Motor neuron (in vitro differentiated cells): ENCODE results near the gene ACO2. TPM values are rescaled to one million over a fixed set of nuclear protein-coding genes. Genes with fewer than 3 reads are reported as not detected.

Experiments used
- ATAC-seq, 8 experiments: fragments of 200-7000 bp; cut with Tn5 transposase; replicated peaks in 6 of 8; 2 replicates each; pipeline ENCODE4 v1.8.0; 2021; ENCODE audit warnings: mild to moderate bottlenecking in 8 of 8, moderate library complexity in 8 of 8
- H3K27ac ChIP-seq, 2 donors: fragments of 250-450 bp; sonication (Bioruptor Pico); 2 replicates each; pipeline ENCODE4 v1.9.0; 2021; ENCODE audit warnings: antibody characterized with exemption in 2 of 2, mild to moderate bottlenecking in 2 of 2, moderate library complexity in 1 of 2
- H3K4me1 ChIP-seq, 2 donors: fragments of 250-450 bp; sonication (Bioruptor Pico); replicated peaks in 1 of 2; 2 replicates each; pipeline ENCODE4 v1.6.1; 2021; ENCODE audit warnings: antibody characterized with exemption in 2 of 2, mild to moderate bottlenecking in 2 of 2, moderate library complexity in 1 of 2
- H3K4me3 ChIP-seq, 5 donors: fragments of 250-450 bp; sonication (Bioruptor Pico); 2 replicates each; pipeline ENCODE4 v1.9.0; 2021; ENCODE audit warnings: antibody characterized with exemption in 5 of 5, mild to moderate bottlenecking in 5 of 5, moderate library complexity in 4 of 5
- WGBS, 10 experiments: fragments of 450-650 bp; shearing (Covaris generic); methylation state at CpG; one replicate each; pipeline ENCODE4 v1.0.0; 2022; 5-methylcytosine and 5-hydroxymethylcytosine counted together
- in situ Hi-C, 9 experiments: fragments of 400-800 bp; cut with MboI; loops; one replicate each; pipeline ENCODE4 v1.15.0; 2021; ENCODE audit warnings: low sequenced_read_pairs in 9 of 9, low pct_unique_long_range_greater_than_20kb in 2 of 9; ENCODE audit not compliant: unreplicated experiment in 9 of 9
- total RNA-seq, 8 experiments: library from RNA; unstranded; fragments of 300-600 nt; gene quantifications; 2 replicates each; pipeline versions ENCODE4 v1.2.3 to v1.2.4, GENCODE V29; 2022

Gene ACO2
- total RNA-seq, 8 experiments from 2014 or later: 59.9 to 182 (median 83.6) TPM

DNA sequence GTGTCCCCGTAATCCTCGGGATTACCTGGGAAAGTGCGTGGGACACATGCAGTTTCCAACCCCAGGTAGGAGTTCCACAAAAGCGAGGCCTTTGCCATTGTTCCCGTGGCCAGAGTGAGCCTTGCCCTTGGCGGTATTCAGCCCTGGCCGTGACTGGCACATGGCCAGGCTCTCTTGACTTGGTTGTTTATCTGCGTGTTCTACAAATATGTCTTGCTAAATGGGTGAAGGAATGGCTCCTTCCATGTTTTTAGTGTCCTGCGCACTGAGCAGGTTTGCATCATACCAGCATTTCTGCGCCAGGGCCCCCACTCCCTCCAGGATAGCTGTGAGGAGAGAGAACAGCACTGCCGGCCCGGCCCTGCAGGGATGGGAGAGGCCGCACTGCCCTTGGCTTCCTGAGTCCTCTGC, 55.3 kb downstream of the ACO2 start:
- Histone ChIP-seq H3K27ac (no peak overlapping the region), H3K4me1 (no peaks in the 10 kb centered on the region), H3K4me3 (no peak overlapping the region)
- in situ Hi-C loops: no loop called here
- peak in 1 of 8 experiments; percentile 1 for ATAC-seq
- WGBS, 10 experiments: 70 to 100% (median 97%) methylated on average over 1 to 10 of the region's 13 CpGs; no CpG with 5 or more reads in 4 of the 10 experiments

DNA sequence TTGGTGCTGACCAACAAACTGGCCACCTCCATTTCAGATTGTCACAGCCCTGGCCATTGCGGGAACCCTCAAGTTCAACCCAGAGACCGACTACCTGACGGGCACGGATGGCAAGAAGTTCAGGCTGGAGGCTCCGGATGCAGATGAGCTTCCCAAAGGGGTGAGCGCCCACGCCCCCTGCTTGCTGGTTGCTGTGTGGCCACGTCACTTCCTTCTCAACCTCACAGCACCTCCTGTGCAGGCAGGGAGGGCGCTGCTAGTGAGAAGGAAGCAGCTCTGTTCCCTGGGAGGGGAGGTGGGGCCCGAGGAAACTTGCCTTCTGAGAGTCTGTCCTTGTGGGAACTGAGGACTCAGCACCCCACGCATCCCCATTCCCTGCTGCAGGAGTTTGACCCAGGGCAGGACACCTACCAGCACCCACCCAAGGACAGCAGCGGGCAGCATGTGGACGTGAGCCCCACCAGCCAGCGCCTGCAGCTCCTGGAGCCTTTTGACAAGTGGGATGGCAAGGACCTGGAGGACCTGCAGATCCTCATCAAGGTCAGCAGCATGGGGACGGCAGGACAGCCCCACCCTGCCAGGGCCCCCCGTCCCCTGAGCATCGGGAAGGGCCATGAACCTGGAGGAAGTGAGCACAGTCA, 56.0 kb downstream of the ACO2 start:
- in situ Hi-C loops: no loop called here
- WGBS, 10 experiments: 90 to 100% (median 98%) methylated on average over 1 to 11 of the region's 17 CpGs; no CpG with 5 or more reads in 6 of the 10 experiments
- no peaks in the 10 kb centered on the region for H3K4me1 ChIP-seq
- H3K27ac ChIP-seq: no peak overlapping the region
- H3K4me3 ChIP-seq: no peak overlapping the region
- ATAC-seq: no peak

DNA sequence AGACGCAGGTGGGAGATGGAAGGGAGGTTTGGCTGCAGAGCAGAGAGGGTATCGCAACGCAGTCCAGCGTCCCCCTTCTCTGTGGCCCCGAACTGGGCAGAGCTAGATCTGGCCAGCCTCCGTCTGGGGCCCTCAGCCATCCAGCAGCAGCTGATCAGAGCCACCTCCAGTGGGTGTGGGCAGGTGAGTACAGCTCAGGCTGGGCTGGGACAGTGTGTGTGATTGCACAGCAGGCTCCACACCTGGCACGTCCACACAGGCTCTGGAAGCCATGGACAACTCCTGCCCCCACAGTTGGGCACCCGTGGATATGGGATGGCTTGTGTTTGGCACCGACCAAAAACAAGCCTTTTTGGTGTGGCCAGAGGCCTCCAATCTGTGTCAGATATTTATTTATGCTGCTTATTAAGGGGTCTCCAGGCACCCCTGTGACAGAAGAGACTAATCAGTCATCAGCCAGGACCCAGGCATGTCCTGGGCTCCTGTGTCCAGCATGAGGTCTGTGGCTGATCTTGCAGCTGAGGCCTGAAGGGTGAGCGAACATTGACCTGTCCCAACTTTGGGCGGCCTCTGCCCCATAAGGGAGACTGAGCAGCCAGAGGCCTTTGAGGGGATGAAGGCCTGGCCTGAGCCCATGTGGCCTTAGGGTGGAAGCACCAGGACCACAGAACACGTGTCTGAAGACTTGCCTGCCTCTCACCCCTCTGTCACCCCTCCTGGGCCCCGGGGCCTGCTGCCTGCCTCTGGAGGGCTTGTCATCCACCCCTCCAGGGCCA, 56.7 kb downstream of the ACO2 start:
- in situ Hi-C loops: no loop called here
- H3K4me1 ChIP-seq: no peaks in the 10 kb centered on the region
- no peak overlapping the region for H3K4me3 ChIP-seq
- ATAC-seq: peak in 2 of 8 experiments; percentile 5 to 6
- no peak overlapping the region for H3K27ac ChIP-seq
- 80 to 100% (median 100%) methylated on average over 1 to 3 of the region's 13 CpGs; no CpG with 5 or more reads in 5 of the 10 experiments for WGBS, 10 experiments

DNA sequence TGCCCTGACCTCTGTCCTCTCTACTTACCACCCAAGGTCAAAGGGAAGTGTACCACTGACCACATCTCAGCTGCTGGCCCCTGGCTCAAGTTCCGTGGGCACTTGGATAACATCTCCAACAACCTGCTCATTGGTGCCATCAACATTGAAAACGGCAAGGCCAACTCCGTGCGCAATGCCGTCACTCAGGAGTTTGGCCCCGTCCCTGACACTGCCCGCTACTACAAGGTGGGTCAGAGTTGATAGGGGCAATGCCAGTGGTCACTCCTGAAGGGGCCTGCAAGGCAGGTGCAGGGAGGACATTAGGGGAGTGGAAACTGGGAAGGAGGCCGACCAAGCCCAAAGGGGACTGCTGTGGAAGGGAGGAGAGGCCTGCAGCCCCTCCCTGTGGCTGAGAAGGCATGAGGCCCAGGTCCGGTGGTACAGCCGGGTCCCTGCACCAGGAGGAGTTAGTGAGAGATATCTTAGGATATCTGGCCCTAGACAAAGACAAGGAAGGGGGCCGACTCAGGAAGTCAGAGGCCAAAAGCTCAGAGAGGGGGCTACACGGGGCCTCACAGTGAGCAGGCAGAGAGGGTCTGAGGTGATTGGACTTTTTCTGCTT, 57.4 kb downstream of the ACO2 start:
- no peak overlapping the region for H3K27ac ChIP-seq
- no peak overlapping the region for H3K4me3 ChIP-seq
- in situ Hi-C loops: no loop called here
- WGBS, 10 experiments: 73 to 100% (median 87%) methylated on average over 1 to 9 of the region's 12 CpGs; no CpG with 5 or more reads in 1 of the 10 experiments
- peak in 5 of 8 experiments; percentile 3 to 6 (median 4) for ATAC-seq
- no peaks in the 10 kb centered on the region for H3K4me1 ChIP-seq

DNA sequence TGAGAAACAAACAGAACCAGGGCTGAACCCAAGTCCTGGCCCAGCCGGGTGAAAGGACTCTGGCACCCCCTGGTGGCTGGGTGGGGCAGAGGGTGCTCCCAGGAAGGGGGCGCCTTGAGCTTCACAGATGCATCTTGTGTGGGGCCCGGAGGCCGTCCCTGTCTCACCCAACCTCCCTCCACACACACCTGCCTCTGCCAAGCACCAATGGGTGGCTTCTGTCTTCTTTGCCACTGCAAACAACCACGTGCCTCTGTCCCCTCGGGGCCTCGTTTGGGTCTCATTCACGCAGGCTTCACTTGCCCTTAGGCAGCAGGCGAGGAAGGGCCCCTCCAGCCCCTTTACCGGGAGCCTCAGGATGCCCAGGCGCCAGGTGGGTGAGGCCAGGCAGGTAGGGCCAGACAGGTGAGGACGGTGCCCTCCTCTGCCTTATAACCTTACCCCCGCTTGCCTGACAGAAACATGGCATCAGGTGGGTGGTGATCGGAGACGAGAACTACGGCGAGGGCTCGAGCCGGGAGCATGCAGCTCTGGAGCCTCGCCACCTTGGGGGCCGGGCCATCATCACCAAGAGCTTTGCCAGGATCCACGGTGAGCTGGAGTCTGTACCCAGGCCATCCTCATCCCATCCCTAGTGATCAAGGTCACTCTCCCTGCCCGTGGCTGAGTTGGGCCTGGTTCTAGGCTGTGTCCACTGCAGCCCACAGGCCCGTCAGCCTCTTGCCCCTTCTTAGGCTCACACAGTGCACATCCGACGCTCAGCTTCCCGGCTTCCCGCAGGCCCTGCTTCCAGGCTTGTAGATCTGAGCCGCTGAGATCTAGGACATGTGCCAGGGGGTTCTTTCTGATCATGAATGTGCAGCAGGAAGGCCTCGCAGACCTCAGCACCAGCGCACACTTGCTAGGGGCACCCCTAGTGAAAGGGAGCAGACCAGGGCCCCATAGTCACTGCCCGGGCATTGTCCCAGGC, 58.2 kb downstream of the ACO2 start:
- ATAC-seq: peak; percentile 5 to 54 (median 16)
- no peak overlapping the region for H3K4me3 ChIP-seq
- H3K27ac ChIP-seq: no peak overlapping the region
- in situ Hi-C loops: no loop called here
- H3K4me1 ChIP-seq: no peaks in the 10 kb centered on the region
- 60 to 99% (median 92%) methylated on average over 1 to 15 of the region's 32 CpGs; no CpG with 5 or more reads in 3 of the 10 experiments for WGBS, 10 experiments

DNA sequence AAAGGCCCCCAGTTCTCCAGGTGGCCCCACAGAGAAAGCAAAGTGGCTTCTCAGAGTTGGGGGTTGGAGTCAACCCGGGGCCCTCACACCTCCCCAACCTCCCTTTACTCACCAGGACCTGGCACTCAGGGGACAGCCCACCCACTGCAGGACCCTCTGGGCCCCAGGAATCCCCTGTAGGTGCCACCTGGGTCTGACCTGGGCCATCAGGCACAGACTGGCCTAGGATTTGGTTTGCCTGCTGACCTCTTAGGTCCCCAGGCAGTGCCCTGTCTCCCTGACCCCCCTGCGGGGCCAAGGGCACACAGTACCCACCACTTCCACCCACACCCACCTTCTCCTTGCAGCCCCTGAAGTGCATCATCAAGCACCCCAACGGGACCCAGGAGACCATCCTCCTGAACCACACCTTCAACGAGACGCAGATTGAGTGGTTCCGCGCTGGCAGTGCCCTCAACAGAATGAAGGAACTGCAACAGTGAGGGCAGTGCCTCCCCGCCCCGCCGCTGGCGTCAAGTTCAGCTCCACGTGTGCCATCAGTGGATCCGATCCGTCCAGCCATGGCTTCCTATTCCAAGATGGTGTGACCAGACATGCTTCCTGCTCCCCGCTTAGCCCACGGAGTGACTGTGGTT, 59.3 kb downstream of the ACO2 start:
- 96 to 100% (median 100%) methylated on average over 2 to 9 of the region's 16 CpGs; no CpG with 5 or more reads in 6 of the 10 experiments for WGBS, 10 experiments
- no peak overlapping the region for H3K27ac ChIP-seq
- no peaks in the 10 kb centered on the region for H3K4me1 ChIP-seq
- no peak for ATAC-seq
- in situ Hi-C loops: no loop called here
- no peak overlapping the region for H3K4me3 ChIP-seq

DNA sequence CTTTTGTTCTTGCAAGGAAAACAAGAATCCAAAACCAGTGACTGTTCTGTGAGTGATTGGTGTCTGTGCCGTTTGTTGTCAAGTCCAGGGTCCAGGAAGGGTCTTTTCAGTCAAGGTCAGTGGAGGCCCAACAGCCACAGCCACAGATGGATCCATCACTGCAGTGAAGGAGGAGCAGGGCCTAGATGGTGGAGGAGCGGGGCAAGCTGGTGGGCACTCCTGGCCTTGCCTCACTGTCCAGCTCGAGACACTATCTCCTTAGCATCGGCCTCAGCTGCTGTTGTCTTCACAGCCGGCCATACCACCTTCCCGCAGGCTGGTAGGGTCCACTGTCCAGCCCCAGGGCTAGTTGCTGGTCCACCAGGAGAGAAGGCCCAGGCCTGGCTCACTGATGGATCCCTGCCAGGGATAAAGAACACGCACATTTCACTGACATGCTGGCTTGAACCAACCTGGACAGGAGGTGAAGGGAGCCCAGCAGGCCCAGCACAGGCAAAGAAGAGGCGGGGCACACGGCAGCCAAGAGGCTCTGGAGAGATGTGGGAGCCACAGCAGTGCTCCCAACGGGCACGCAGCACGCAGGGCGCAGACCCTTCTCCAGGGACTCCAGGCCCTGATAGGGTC, 60.1 kb downstream of the ACO2 start:
- H3K4me1 ChIP-seq: no peaks in the 10 kb centered on the region

DNA sequence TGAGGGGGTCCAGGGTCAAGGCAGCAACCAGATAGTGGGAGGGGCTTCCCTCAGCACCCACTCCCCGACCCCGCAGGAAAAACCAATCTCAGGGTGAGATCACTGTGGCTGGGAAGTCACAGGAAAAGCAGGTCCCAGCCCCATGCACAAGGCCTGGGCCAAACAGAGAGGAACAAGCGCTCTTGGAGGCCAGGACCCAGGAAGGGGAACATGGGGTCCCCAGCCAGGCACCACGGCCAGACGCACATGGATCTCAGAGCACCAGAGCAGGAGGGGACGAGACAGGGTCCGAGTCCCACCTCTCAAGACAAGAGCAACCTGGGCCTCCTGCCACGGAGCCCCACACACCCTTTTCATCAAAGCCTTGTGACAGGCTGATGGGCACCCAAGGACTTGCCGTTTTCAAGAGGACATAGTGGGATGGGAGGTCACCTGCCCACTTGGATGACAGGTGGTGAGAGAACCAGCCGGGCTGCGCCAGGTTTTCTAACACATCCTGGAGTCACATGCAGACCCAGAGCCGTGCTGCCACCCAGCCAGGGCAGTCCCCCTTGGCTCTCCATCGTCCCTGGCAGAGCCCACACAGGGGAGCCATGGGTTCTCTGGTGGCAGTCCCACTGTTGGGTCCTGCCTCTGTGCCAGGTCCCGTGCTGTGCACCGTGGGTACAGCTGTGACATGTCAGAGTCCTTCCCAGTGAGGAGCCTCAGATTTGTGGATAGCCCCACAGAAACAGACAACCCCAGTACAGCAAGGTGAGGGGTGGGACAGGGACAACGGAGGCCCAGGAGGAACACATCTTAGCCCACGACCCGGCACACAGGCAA, 62.2 kb downstream of the ACO2 start:
- WGBS, 10 experiments: 100% methylated on average over 2 to 6 of the region's 18 CpGs; no CpG with 5 or more reads in 6 of the 10 experiments
- Histone ChIP-seq H3K4me1 (no peaks in the 10 kb centered on the region), H3K27ac (no peak overlapping the region), H3K4me3 (no peak overlapping the region)
- ATAC-seq: peak in 1 of 8 experiments; percentile 1
- in situ Hi-C loops: no loop called here

More for the DNA sequence above, 60.1 kb downstream of the ACO2 start:
- ATAC-seq: peak in 4 of 8 experiments; percentile 5 to 12 (median 8)
- in situ Hi-C loops: no loop called here
- Histone ChIP-seq H3K4me3 (no peak overlapping the region), H3K27ac (no peak overlapping the region)
- WGBS, 10 experiments: 50 to 100% (median 75%) methylated on average over 1 to 5 of the region's 13 CpGs; no CpG with 5 or more reads in 1 of the 10 experiments

DNA sequence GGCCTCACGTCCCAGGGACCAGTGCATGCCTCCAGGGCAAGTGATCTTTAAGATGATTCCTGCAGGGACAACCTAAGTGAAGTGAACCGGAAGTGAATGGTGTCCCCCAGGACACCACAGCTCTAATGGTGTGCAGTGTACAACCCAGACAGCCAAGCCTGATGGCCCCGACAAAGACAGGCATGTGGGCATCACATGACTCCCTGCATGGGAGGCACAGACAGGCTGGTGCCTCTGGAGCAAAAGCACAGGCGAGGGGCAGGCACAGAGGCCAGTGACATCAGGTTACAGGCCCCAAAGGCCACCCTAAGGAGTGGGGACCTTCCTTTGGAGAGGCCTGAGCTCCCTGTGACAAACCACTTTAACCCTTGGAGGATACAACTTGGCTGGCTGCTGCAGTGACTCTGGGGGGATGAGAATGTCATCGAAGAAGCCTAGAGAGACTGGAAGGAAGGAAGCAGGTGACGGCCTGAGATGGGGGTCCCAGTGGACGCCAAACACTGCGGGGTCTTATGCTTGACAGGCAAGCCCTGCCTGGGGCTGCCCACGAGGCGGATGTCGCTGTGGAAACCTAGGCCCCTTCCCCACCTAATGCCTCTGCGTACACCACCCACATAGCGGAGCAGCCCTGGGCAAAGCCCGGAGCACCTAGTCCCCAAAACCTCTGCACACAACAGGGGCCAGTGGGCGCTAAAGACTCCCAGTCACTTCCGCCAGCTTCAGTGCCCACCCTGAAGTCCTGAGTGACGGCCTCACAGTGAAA, 63.0 kb downstream of the ACO2 start:
- in situ Hi-C loops: no loop called here
- ATAC-seq: peak in 5 of 8 experiments; percentile 3 to 21 (median 13)
- Histone ChIP-seq H3K4me3 (no peak overlapping the region), H3K27ac (no peak overlapping the region), H3K4me1 (no peaks in the 10 kb centered on the region)
- WGBS, 10 experiments: 87 to 100% (median 97%) methylated on average over 1 to 4 of the region's 17 CpGs; no CpG with 5 or more reads in 2 of the 10 experiments

DNA sequence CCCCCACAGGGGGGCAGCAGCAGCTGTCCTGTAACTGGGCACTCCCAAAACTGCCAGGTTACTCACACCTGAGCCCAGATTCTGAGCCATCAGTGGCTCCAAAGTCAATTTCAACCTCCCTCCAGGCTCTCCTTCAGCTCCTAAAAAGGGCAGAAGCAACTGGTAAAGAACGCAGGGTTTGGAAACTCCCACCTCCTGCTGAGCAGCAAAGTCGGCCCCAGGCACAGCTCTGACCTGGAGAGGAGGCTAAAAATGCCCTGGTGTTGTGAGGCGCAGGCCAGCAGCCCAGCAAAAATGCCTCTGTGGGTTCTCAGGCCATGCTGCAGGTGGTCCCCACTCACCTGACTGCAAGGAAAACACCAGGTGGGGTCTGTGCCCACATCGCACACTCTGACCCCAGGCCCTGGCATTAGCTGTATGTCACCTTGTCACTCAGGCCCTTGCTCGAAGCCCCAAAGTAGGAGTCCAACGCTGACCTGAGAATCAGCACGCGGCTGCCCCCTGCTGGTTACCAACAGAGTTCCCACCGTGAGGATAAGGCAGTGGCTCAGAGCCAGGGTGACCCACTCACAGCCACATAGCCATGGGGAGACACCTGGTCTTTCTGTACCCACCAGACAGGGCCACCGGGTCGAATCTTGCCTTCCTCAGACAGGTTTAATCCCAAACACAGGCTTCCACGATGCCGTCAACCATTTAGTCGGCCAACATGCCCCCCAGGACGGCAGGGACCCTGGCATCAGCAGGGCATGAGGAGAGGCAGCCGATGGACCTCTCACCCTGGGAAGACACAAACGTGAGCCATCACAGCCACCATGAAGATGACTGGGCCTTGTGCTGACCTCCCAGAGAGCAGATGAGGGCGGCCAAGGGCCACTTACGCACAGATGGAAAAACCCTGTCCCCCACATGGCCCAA, 64.2 kb downstream of the ACO2 start:
- no peak overlapping the region for H3K4me3 ChIP-seq
- no peak overlapping the region for H3K27ac ChIP-seq
- in situ Hi-C loops: no loop called here
- 43 to 92% (median 68%) methylated on average over 1 to 5 of the region's 19 CpGs; no CpG with 5 or more reads in 4 of the 10 experiments for WGBS, 10 experiments
- H3K4me1 ChIP-seq: peaks cover 0 to under 1% of the 10 kb centered on the region in 2 donors
- ATAC-seq: peak; percentile 40 to 79 (median 58)
